Frontal cortex (tissue), 4 donors: Measurements from ENCODE around the gene CHP1. TPM values are rescaled to one million over a fixed set of nuclear protein-coding genes. Genes with fewer than 3 reads are reported as not detected.
"Not testable (repeated sequence)": the region's sequence is repeated elsewhere in the genome, so short reads cannot be mapped to it uniquely, and the experiment has no call there.

Experiments used
- DNase-seq, 2 donors: peaks; one replicate each; pipeline ENCODE4 v3.0.0; 2012; ENCODE audit warnings: low spot score in 2 of 2
- FAIRE-seq: peaks from 2 replicates; lab custom pipeline; 2012; peaks lifted over from hg19 to GRCh38; lab: Jason Lieb, UNC
- total RNA-seq: library from RNA; depleted of rRNA; stranded (reverse); fragments of >200 nt; gene quantifications from one replicate; pipeline ENCODE4 v1.2.3, GENCODE V29; 2014
- donor health status: control.
- donor health status: control.
- donor health status: control.

The CHP1 gene
- total RNA-seq, 1 donor from 2014 or later, result 47.7 TPM

DNA sequence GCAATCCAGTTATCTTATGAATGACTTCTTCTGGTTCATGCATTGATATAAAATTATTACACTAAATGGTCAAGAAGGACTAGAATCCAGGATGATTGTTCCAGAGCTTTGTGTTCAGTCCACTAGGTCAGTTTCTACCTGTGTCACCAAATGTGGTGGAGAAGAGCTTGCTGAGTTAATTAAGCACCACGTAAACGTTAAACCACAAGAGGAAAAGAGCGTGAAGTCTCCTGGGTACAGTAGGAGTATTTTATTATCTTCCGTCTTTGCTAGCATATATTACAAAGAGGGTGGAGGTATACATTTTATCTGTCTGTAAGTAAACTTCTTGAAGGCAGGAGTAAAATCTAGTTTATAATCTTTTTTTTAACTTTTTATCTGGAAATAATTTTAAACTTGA lies 23.5 kb downstream of the CHP1 start:
- FAIRE-seq (no peak), DNase-seq (no peak)

DNA sequence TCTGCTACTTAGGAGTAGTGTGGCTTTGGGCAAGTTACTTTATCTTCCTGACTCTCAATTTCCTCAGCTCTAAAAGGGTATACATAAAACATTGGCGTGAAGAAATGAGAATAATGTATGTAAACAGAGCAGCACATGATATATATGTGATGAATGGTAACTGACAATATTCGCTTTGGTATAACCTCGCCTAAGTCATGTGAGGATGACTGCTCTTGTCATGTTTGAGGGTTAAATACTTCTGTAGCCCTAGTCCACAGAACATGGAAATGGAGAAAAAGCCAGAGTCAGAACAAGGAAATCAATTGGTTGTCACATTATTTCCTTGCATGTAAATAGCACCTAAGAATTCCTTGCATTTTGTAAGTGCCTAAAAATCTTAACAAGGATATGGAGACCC lies 25.0 kb downstream of the CHP1 start:
- DNase-seq (no peak), FAIRE-seq (no peak)

DNA sequence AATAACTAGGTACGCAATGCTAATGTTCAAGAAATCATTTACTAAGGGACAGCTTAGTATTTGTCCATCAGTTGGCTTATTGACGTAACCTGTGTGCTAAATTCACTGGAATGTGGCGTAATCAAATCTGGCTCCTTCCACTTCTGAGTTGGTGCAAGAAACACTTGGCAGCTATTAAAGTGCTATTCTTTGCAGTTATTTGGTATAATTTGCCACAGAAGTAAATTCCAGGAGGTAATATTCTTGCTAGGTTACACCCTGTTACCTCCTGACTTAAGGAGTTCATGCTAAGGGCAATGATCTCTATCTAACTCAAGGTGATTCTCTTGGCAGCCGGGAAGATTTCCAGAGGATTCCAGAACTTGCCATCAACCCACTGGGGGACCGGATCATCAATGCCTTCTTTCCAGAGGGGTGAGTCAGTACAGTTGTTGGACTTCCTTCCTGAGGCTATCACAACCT lies 25.5 kb downstream of the CHP1 start:
- no peak for DNase-seq
- no peak for FAIRE-seq

DNA sequence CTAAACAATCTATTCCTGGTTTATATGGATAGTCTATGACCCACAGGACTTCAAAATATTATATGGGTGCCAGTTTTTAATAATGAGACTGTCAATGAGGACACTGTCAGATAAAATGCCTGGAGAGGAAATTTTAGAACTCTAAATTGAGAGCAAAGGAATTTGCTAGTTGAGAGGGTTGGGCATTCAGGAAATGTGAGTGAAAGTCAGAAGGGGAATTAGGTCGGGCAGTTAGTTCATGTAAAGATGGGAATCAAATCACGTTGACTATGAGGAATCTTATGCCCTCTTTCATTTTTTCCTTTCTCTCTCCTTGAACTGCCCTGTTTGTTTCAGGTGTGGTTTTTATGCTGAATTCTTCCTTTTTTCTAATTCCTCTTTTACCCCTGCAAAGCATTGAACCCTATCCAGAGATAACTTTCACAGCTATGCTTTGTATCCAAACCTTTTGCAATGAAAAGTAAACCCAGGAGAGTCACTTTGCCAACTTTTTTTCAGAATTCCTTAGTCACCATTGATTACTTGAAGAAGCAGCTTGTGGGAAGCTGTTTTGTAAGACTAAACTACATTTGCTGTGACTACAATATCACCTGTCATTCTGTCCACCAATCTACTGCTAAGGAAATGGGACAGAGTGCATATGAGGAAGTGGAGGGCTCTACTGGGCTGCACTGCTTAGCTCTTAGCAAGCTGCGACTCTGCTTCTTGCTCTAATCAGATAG lies 27.8 kb downstream of the CHP1 start:
- FAIRE-seq (no peak), DNase-seq (no peak)

DNA sequence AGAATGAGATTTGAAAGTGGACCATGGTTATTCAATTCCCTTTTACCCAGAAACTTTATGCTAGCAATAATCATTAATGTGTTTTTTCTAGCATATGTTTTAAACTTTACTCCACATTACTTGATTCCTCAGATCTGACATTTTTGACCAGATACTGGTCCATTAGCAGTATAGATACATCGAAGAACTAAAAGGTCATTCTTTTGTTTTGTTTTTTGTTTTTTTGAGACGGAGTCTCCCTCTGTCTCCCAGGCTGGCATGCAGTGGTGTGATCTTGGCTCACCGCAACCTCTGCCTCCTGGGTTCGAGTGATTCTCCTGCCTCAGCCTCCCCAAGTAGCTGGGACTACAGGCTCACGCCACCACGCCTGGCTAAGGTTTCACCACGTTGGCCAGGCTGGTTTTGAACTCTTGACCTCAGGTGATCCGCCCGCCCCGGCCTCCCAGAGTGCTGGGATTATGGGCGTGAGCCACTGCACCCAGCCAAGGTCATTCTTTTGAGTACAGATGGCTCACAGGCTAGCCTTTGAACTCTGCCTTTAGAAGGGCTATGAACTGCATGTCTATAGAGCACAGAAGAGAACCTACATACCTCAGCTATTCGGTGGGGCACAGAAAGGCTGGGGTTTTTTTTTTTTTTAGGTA lies 28.6 kb downstream of the CHP1 start:
- FAIRE-seq, result no peak
- no peak for DNase-seq

DNA sequence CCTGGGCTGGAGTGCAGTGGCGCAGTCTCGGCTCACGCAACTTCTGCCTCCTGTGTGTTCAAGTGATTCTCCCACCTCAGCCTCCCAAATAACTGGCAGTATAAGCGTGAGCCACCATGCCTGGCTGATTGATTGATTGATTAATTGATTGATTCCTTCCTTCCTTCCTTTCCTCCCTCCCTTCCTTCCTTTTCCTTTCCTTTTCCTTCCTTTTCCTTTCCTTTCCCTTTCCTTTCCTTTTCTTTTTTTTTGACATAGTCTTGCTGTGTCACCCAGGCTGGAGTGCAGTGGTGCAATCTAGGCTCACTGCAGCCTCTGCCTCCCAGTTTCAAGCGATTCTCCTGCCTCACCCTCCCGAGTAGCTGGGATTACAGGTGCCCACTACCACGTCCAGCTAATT lies 29.9 kb downstream of the CHP1 start:
- not testable (repeated sequence) for FAIRE-seq, DNase-seq

DNA sequence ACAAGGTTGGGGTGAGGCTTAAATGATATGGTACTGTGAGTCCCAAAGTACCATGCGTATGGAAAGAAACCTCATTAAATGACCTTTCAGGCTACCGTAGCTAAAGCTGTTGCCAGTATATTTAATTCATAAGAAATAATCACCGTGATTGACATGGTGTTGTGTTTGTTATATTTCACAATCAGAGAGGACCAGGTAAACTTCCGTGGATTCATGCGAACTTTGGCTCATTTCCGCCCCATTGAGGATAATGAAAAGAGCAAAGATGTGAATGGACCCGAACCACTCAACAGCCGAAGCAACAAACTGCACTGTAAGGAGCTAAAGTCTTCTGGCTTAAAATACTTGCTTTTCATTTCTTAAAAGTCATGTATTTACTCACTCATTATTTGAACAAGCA lies 31.5 kb downstream of the CHP1 start:
- DNase-seq, result no peak
- FAIRE-seq, result no peak

DNA sequence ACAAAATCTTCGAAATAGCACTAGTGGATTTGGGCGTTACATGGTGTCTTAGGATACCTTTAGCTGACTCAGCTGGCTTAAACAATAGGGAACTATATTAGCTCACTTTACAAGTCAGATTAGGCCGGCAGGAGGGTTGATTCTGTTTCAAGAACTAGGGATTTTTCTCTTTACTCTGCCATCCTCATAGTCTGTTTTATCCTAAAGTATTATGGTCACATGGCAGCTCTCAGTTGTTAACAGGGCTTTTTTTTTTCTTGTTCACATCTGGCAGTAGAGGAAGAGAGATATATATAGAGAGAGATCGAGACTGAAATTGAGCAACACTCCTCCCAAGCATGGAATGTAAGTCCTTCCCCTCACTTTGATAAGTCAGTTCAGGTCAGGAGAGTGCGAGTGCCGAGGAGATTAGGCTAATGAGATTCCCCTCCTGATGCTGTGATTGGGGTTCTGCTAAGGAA lies 32.9 kb downstream of the CHP1 start:
- DNase-seq (no peak), FAIRE-seq (no peak)

DNA sequence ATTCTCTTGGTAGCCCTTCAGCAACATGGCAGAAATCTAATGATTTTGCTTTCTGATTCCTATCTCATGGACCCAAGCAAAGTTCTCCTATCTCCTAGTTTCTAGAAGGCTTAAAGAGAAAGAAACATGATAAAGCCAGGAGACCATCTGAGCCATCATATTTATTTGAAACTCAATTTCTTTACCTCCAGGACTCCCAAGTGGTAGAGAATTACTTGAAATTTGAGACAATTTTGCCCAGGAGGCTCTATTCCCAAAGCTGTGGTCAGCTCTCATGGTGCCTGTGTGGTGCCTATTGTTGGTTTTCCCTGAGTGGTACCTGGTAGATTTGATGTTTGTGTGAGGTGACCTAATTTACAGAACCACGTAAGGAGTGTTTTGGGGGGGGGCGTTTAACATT lies 38.8 kb downstream of the CHP1 start:
- FAIRE-seq (no peak), DNase-seq (no peak)

DNA sequence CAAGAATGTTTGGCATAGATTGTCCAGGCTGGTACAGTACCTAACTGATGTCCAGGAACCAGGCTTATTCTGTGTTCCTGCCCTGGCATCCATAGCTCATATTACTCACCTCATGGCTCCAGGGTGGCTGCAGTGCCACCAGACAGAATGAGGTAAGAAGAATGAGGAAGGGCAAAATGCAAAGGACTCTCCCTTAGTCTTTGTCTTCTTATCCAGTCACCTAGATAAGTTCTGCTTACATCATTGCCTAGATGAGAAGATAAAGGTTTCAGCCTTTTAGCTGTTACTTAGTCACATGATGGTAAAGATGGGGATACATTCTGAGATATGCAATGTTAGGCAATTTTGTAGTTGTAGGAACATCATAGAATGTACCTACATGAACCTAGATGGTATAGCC lies 45.8 kb downstream of the CHP1 start:
- DNase-seq (no peak), FAIRE-seq (no peak)

DNA sequence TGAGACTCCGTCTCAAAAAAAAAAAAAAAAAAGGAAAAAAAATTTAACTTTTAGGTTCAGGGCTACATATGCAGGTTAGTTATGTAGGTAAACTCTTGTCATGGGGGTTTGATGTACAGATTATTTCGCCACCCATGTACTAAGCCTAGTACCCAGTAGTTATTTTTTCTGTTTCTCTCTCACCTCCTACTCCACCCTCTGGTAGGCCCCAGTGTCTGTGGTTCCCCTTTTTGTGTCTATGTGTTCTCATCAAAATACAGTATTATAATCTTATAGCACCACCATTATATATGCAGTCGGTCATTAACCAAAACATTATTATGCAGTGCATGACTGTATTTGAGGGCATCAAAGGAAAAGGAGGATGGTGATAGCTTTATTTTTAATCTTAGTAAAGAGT lies 47.3 kb downstream of the CHP1 start:
- DNase-seq (no peak), FAIRE-seq (no peak)

DNA sequence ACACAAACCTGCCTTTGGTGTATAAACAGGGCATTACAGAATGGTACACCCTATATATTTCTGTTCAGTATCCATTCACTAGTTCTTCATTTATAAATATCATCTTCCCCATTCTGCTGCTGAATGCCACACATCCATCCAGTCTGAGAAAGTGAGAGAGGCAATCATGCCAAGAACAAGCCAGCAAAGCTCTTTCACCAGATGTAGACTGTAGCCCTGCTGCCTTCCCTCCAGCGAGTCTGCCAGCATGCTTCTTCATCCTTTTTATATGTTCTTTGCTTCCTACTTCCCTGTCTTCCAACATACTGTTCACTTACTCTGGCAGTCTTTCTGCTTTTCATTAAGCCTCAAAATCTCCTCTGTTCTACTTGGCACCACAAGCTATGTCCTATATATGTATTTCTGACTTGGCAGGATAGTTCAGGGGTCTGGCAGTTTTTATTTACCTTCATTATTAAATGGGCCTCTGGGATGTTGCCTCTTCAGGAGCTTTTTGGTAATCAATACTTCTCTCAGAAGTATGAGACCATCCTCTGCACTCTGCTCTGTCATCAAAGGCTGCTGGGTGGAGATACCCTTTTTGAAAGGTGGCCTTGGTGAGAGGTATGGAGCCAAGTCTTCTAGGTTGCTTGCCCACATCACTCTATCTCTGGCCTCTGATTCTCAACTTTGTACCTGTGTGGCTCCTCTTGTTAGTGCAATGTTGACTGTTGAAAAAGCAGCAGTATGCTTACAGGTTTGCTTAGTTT lies 48.6 kb downstream of the CHP1 start:
- DNase-seq (no peak), FAIRE-seq (no peak)

DNA sequence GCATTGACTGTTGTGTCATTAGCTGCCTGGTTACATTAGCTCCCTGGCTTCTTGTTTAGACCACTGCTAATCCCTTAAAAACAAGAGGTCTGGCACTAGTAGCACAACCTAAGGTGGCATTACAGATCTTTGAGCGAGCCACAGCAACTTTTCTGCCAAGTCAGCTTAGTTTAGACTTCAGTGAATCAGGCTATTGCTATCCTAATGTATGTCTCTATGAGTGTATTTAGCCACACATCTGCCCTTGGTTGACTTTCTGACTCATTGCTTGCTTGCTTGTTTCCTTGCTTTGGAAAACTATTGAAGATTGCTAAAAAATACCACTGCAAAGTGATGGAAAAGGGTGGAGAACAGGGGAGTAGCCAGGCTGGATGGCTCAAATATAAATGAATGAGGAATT lies 50.2 kb downstream of the CHP1 start:
- FAIRE-seq (no peak), DNase-seq (no peak)

DNA sequence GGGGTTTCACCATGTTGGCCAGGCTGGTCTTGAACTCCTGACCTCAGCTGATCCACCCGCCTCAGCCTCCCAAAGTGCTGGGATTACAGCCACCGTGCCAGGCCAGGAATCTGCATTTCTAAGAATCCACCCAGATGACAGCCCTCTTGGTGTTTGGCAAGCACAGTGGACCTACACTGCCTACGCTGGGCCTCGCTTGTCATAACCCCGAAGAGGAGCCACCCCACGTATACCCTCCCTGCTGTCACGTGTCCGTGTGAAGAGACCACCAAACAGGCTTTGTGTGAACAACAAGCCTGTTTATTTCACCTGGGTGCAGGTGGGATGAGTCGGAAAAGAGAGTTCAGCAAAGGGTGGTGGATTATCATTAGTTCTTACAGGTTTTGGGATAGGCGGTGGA lies 51.4 kb downstream of the CHP1 start:
- FAIRE-seq, DNase-seq: not testable (repeated sequence)

DNA sequence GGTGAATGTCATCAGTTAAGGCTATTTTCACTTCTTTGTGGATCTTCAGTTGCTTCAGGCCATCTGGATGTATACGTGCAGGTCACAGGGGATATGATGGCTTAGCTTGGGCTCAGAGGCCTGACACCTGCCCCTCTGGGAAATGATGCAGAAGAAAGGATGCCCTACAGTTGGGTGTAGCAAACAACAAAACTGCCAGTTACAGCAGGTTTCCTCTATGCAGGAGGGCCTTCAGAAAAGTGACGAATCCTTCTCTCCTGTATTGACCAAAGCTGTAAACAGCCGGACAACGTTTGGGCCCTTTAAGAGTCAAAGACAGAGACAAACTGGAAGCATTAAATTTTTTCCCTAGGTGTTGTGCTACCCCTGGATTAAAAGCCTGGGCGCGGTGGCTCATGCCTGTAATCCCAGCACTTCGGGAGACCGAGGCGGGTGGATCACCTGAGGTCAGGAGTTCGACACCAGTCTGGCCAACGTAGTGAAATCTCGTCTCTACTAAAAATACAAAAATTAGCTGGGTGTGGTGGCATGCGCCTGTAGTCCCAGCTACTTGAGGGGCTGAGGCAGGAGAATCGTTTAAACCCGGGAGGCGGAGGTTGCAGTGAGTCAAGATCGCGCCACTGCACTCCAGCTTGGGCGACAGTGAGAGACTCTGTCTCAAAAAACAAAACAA lies 52.0 kb downstream of the CHP1 start:
- FAIRE-seq, DNase-seq: not testable (repeated sequence)

DNA sequence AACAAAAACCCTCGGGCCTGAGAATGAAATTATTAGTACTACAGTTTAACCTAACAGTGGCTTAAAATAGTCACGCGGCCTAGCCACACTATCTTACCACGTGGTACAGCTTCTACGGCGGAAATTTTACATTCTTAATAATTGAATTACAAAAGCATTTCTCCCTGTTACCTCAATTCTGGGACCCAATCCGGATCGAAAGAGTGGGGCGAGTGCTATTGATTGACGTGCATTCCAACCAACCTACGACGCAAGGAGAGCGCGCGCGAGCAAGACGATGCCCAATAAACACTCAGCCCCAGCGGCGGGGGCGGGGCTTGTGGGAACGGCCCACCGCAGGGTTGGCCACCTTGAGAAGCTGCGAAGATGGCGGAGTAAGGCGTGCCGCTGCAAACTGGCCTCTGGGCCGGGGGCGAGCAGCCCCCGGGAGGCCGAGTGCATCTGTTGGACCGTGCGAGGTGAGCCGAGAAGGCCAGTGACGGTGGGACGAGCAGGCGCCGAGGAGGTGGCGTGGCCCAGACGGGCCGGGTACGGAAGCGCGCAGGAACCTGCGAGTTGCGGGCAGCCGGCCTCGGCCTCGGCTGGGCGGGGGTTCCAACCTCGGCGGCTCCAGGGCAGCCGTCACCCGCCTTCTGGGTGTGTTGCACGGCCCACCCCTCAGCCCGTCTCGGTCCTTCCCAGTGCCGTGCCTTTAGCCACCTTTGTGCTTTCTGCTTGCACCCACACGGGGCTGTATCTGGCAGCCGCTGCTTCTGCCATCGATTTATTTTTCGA lies 52.8 kb downstream of the CHP1 start:
- FAIRE-seq, result peak; percentile 86
- peak; percentile 92 to 95 for DNase-seq

DNA sequence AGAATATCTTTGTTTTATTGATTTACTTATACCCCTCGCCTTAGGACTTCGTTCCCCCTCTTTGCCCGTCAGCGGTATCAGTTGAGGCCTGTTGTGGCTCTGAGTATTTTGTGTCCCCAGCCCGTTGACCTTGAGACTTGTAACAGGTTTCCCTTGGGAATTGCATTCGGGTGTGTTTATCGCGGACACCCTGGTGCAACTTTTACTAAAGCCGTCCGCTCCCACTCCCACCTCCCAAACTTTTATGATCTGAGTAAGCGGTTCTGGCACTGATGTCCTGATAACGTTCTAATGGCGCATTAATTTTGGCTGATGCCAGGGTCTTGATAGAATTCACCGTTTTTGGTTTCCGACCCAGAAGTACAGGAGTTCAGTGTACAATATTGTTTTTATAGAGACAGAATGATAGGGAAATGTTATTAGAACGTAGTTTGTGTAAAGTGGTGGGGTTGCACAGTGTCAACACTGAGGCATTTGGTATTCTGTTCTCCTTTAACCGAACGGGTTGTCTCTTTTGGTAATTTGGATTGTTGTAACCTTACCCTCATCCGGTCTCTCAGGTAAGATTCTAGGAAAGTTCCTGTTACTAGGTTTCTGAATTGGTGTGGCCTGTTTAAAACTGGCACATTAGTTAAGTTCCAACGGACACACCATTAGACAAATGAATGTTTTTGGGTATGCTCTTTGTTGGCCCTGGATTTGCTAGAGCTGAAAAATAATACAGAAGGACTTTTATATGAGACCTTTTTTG lies 53.5 kb downstream of the CHP1 start:
- FAIRE-seq (no peak), DNase-seq (peak; percentile 11 to 18)

DNA sequence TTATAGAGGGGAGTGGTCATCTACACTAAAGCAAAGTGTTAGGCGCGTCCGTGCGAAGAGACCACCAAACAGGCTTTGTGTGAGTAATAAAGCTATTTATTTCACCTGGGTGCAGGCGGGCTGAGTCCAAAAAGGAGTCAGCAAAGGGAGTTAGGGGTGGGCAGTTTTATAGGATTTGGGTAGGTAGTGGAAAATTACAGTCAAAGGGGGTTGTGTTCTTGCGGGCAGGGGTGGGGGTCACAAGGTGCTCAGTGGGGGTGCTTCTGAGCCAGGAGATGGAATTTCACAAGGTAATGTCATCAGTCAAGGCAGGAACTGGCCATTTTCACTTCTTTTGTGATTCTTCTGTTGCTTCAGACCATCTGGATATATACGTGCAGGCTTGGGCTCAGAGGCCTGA lies 54.2 kb downstream of the CHP1 start:
- no peak for DNase-seq
- FAIRE-seq, result no peak
